ENCODE measurements around the gene SLC16A12. TPM values are rescaled to one million over a fixed set of nuclear protein-coding genes. Genes with fewer than 3 reads are reported as not detected.

Gene SLC16A12
- total RNA-seq, 1 experiment from 2014 or later: 0.77 TPM

- Histone ChIP-seq H3K79me2 (ENCODE audit: insufficient read depth, low read length) (no peaks in the 10 kb centered on the region), H3K14ac (ENCODE audit: insufficient read depth, low read length) (no peak overlapping the region), H3K4me1 (ENCODE audit: insufficient read depth, low read length) (no peaks in the 10 kb centered on the region), H2AK5ac (ENCODE audit: insufficient read length, low read length) (no peak overlapping the region), H2BK15ac (ENCODE audit: low read depth, low read length) (no peak overlapping the region), H3K4ac (ENCODE audit: low read depth, low read length) (no peak overlapping the region), H4K91ac (ENCODE audit: insufficient read length, low read depth, low read length) (no peak overlapping the region), H2BK5ac (ENCODE audit: insufficient read length, low read length) (no peak overlapping the region), H4K5ac (ENCODE audit: insufficient read length, low read depth, low read length) (no peak overlapping the region), H3K9me3 (ENCODE audit: control insufficient read depth, low read depth, low read length) (no peaks in the 10 kb centered on the region), H3K79me1 (ENCODE audit: insufficient read depth, low read depth, low read length, poor library complexity, severe bottlenecking) (no peaks in the 10 kb centered on the region), H2BK120ac (ENCODE audit: low read depth, low read length, poor library complexity, severe bottlenecking) (no peak overlapping the region), H3K27me3 (ENCODE audit: insufficient read depth, low read length) (no peaks in the 10 kb centered on the region), H3K18ac (ENCODE audit: insufficient read length, low read depth, low read length) (no peak overlapping the region), H3K56ac (ENCODE audit: insufficient read length, low read depth, low read length) (no peak overlapping the region), H4K8ac (replicated peaks; ENCODE audit: insufficient read length, low read depth, low read length) (no peak overlapping the region), H4K20me1 (ENCODE audit: control insufficient read depth, insufficient read depth, insufficient read length) (no peaks in the 10 kb centered on the region), H3K23me2 (ENCODE audit: insufficient read length, low read depth, low read length, poor library complexity, severe bottlenecking) (no peaks in the 10 kb centered on the region), H3K9ac (ENCODE audit: extremely low read depth, insufficient read length, low read length) (no peak overlapping the region), H2BK12ac (ENCODE audit: insufficient read length, low read depth, low read length) (no peak overlapping the region), H3K23ac (ENCODE audit: insufficient read length, low read depth, low read length) (no peak overlapping the region), H3K27ac (ENCODE audit: insufficient read length, low read depth, low read length) (no peak overlapping the region), H2AFZ (ENCODE audit: low read length) (no peak overlapping the region), H3K4me2 (ENCODE audit: insufficient read depth, insufficient read length, low read length) (no peak overlapping the region), H3T11ph (ENCODE audit: low read length) (no peak overlapping the region), H2BK20ac (ENCODE audit: low read depth, low read length, poor library complexity, severe bottlenecking) (no peak overlapping the region)
- Mint-ChIP-seq H3K4me1 (no peaks in the 10 kb centered on the region), H3K9me3 (peaks cover 8 to 14% of the 10 kb centered on the region in 2 experiments), H3K27me3 (ENCODE audit: low read depth) (peaks cover 4% of the 10 kb centered on the region), H3K4me3 (no peak overlapping the region), H3K36me3 (ENCODE audit: insufficient read depth in 1 of 3, low read depth in 3 of 3) (peaks cover 9 to 13% (median 11%) of the 10 kb centered on the region in 3 experiments; a peak in 4 of 7 replicates), H3K27ac (no peak overlapping the region)
- no peak for DNase-seq
- TF ChIP-seq CTCF (conservative IDR thresholded peaks at IDR 0.05): no peak
- no CpG with 5 or more reads among the region's 1 CpG for WGBS (ENCODE audit: extremely low coverage, insufficient read length, low lambda C conversion rate)
Observed at GRCh38 chr10:89442289-89442688, 93.1 kb downstream of the SLC16A12 start.

Data from H9 (cell line).